ENCODE measurements around the gene COX11.

COX11 gene, protein sequence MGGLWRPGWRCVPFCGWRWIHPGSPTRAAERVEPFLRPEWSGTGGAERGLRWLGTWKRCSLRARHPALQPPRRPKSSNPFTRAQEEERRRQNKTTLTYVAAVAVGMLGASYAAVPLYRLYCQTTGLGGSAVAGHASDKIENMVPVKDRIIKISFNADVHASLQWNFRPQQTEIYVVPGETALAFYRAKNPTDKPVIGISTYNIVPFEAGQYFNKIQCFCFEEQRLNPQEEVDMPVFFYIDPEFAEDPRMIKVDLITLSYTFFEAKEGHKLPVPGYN

DNA sequence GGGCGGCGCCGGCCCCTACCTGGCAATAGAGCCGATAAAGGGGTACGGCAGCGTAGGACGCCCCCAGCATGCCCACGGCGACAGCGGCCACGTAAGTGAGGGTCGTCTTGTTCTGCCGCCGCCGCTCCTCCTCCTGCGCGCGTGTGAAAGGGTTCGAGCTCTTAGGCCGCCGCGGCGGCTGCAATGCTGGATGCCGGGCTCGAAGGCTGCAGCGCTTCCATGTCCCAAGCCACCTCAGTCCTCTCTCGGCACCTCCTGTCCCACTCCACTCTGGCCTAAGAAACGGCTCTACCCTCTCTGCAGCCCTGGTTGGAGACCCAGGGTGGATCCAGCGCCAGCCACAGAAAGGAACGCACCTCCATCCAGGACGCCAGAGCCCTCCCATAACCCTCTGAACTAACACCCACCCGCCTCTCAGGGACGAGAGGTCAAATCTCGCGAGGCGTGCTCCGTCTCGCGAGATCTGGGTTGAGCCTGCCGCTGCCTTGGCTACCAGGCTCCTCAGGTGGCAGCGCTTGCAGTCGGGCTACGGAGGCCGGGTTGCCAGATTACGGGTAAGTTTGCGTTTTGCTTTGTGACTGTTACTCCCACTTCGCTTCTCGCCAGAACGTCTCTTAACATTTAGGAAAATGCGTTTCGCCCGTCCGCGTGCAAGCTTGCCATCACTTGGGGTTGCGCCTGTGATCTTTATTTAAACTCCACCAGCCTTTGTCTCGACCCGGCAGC lies at the start of gene COX11, which contains the start of gene STXBP4:
COX11 (minus strand) TSS at position 393 of the 726 bp plus-strand sequence; CDS start at position 385, 8 bp downstream.
STXBP4 (plus strand) TSS at position 504 of the 726 bp plus-strand sequence. CDS start 17,455 bp downstream, outside the sequence.
- peak; percentile 89 to 93 for DNase-seq

DNA sequence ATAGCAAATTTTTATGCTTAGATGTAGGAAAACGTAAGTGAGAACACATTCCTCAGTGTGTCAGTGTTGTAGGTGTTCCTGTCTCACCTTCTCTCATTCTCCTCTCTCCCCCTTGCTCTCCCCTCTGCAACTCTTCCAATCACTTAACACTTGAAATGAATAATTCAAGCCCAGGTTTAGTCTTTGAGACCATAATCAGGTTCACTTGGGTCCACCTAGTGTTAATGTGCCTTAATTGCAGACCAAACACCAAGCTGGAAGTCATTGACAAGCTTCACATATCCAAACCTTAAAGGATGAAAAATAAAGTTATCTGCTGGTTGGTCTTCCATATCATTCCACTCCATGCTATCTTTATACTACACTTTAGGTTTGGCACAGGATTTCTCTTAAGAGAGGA lies 37.1 kb upstream of the COX11 start:
- DNase-seq = no peak

DNA sequence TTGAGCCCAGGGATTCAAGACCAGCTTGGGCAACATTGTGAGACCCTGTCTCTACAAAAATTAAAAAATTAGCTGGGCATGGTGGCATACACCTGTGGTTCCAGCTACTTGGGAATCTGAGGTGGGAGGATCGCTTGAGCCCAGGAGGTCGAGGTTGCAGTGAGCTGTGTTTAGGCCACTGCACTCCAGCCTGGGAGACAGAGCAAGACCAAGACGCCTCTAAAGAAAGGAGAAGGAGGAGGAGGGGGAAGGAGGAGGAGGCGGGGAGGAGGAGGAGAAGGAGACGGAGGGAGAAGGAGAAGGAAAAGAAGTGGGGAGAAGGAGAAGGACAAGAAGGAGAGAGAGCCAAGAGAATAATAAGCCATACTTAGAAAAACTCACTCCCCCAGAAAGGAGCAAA lies 36.0 kb upstream of the COX11 start:
- no peak for DNase-seq

DNA sequence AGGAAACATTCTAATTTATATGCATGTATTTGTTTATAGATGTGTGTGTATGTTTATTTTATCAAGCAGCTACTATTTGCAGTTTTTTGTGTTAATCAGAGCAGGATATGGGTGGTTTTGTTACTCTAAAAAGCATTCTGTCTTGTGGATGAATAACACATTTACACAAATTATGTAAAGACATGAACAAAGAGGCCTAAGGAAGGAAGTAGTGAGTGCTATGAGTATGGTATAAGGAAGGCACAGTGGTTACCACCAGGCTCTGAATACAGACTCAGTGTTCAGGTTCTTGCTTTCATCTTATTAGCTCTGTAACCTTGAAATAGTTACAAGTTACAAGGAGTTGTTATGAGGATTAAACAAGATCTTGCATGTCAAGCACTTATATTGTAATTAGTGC lies 34.0 kb upstream of the COX11 start:
- no peak for DNase-seq

DNA sequence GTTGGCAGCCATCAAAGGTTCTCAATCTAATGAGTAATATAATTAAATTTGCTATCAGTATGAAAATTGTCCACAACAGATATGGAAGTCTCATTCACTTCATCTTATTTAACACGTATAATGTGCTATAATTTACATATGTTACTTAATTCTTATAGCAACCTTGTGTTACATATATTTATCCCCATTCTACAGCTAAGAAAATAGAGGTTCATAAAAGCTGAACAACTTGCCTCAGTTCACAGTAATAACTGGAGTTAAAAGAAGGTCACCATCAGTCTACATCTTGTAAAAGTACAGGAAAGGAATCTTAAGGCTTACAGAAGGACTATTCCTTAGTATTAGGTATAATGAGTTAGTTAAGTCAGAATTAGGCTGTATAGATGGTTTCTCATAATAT lies 28.0 kb upstream of the COX11 start:
- DNase-seq = no peak

DNA sequence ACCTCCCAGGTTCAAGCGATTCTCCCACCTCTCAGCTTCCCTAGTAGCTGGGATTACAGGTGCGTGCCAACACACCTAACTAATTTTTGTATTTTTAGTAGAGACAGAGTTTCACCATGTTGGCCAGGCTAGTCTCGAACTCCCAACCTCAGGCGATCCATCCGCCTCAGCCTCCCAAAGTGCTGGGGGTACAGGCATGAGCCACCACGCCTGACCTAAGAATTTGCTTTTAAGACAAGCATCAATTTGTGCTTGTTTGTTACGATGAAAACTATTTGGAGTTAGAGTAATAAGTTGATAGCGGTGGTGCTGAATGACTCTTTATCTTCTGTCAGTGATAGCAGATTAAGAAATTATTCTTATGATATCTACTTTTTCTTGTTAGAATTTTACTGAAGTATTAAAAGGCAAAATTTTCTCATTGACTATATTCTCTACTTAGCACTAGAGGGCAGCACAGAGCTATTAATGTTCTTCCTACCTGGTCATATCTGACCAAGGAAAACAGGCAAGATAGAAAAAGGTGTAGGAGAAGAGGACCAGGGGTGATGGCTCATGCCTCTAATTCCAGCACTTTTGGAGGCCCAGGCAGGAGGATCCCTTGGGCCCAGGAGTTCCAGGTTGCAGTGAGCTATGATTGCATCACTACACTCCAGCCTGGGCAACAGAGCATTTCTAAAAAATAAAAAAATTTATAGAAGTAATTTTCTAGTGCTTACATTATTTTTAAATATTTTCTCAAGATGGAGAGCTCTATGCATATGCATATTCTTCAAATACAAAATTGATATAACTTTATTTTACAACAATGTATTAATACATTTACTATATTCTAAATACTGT lies 24.6 kb upstream of the COX11 start:
- peak; percentile 6 to 8 for DNase-seq

DNA sequence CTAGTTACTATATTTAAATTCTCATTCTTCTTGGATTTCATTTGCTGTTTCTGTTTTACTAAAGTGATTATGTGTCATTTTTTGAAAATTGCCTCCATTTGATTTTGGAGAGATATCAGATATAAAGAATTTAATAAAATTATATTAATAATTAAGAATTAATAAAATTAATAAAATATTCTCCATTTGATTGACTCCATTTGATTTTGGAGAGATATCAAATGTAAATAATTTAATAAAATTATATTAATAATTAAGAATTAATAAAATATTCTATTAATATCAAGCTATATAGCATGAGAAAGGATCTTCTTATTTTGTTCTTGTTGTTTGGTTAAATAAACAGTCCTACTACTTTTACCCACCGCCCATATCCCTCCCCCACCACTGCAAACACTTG lies 23.1 kb upstream of the COX11 start:
- no peak for DNase-seq

DNA sequence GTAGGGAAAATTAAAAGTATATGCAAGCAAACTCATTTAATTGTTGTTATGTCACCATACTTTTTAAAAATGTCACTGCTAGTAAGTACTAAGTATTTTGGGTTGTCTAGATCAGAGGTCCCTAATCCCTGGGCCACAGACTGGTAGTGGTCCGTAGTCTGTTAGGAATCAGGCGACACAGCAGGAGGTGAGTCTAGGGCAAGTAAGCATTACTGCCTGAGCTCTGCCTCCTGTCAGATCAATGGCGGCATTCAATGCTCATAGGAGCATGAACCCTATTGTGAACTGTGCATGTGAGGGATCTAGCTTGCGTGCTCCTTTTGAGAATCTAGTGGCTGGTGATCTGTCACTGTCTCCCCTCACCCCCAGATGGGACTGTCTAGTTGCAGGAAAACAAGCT lies 21.7 kb upstream of the COX11 start:
- DNase-seq = no peak

DNA sequence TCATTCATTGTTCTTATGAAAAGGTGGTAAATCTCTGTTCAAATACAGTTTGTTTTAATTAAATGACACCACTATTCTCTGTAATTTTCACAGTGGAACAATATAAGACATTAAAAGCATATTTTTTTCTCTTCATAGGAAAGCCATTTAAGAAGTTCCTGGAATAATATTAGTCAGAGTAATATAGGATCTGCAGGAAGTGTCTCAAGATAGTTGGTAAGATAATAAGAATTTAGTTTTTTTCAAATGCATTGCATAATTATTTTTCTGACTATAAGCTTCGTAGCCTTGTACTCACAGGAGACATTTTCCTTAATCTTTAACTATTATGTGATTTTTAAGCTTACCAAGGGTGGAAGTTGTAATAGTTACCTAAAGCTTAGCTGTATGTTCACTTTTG lies 17.0 kb upstream of the COX11 start:
- DNase-seq = no peak

DNA sequence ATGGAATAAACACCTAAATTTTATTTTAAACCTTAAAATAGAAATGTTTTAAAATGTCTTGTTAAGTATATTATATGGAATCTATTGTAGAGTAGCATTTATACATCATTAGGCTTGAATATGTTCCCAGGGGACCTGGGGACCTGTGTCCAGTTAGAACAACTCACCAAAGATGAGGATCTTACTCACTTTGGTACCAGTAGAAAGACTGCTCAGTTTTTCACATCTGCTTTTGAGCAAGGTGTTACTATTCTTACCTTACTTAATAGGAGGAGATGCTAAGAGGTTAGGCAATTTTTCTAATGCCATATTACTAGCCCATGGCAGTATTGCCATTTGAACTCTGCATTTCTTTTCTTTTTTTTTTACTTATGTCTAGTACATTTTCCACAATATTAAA lies 14.8 kb upstream of the COX11 start:
- no peak for DNase-seq

DNA sequence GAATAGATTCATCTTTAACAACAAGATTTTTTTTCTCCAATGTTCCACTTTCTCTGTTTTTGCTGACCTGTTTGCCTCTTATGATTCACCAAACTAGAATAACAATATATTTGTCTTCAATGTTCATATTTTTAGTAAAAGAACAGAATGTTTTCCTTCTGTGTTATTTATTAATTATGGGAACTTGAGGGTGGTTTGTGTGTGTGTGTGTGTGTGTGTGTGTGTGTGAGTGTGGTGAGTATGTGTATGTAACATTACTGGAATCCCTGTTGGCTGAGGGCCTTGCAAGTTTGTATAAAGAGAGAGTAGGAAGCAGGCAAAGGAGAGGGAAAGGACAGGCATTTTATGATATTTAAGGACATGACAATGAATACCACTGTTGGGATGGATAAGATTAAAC lies 13.9 kb upstream of the COX11 start:
- no peak for DNase-seq

DNA sequence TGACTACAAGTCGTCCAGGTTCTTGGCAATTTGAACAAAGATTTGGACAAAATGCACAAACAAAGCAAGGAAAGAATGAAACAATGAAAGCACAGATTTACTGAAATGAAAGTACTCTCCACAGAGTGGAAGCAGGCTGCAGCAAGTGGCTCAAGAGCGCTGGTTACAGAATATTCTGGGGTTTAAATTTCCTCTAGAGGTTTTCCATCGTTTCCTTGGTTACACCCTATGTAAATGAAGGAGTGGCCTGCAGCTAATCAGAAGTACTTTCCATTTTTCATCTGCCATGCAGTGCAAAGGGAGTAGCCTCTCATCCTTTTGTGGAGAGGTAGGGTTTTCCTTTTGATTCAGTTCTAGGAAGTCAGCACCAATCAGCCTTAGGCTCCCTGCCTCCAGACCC lies 11.9 kb upstream of the COX11 start:
- no peak for DNase-seq

DNA sequence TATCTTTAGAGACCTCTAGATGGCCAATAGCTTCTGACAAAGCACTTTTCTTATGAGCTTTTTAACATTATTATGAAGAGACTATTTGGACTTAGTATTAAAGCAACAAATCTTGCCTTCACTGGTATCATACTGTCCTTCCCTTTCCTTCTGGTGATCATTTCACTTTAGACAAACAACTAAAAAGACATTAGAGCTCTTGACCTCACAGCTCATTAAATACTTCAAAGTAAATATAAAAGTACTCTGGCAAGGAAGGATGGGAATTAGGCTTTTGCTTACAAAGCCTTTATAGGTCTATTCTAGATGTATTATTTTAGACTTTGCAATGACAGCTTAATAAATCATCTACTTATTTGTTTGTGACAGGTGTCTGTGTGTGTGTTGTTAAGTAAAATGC lies 11.2 kb upstream of the COX11 start:
- no peak for DNase-seq

DNA sequence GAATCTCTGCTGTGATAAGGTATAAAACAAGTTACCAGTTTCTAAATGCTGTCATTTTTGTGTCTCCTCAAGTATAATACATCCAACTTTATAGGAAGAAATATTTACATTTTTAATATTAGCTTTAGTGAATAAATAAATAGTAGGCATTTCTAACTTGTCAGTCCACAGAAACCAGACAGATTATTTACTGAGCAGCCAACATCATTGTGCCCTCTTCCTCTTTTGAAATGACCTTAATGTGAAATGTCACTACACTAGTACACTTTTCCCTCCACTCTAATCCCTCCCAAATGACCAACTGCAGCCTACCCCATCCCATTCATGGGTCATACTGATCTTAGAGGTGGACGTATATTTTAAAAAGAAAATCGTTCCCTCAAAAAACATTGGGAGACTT lies 9.3 kb upstream of the COX11 start:
- no peak for DNase-seq

DNA sequence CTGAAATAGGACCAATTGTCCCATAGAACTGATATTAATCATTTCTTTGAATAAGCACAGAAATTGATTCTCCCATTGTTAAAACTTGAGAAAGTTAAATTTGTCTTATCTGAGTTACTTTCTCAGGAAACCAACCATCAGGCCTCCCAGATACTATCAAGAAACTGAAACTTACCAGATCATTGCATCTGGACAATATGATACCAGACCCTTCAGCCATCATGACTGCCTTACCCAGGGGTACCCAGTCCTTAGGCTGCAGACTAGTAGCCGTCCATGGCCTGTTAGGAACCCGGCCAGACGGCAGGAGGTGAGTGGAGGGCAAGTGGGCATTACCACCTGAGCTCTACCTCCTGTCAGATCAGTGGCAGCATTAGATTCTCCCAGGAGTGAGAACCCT lies 7.9 kb upstream of the COX11 start:
- no peak for DNase-seq

DNA sequence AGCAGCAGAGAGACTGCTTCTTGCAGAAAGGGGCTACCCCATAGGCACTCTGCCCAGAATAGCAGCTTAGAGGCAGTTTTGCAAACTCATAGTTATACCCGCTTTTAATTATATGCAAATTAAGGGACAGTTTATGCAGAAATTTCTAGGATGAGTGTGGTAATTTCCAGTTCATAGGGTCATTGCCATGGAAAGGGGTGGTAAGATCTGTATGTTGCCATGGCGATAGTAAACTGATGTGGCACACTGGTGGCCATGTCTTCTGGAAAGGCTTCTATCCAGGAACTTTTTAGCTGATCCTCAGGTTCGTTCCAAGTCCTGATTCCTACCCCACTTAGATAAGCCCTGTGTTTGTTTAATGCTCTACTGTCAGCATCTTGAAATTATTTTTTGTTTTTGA lies 6.3 kb upstream of the COX11 start:
- no peak for DNase-seq

DNA sequence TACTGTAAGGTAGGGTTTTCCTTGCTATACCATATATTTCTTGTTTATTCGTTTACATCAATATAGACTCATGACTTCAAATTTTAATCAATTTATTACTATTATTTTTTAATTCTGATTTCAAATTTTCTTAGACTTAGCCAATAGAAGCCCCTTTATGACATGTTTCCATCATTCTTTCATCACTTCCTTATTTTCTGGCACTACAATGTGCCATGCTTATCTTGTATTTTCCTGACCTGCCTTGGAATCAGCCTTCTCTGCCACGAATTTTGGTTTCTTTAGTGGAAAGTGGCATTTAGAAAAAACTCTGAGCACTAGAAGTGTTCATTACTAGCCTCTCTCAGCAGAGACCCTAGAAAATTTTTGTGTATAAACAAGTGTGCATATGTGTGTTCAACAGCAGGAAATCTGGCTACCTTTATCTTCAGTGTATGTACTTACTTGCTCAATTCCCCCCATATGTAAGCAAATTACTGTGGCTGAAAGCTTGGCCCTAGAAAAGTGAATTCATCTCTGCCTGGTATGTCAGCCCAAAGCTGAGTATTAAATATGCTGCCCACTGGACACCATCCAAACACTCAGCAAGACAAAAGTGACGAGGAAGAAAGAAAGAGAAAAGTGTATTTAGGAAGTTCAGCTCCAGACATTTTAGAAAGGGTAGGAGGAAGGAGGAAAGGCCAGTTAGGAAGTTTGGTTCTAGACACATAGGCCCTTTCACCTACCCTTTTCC lies 4.1 kb upstream of the COX11 start:
- DNase-seq = no peak

DNA sequence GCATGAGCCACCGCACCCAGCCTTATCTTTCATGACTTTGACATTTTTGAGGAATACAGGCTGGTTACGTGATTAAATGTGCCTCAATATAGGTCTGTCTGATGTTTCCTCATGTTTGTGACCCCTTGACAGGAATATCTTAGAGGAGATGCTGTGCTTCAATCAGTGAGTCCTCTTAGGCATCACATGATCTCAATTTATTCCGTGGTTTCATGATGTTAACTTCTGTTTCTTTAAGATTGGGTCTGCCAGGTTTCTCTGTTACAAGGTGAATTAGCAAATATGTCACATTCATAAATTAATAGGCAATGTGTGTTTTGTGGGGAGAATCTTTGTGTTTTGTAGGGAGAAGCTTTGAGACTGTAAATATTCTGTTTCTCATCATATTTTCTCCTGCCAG lies 3.4 kb upstream of the COX11 start:
- no peak for DNase-seq

DNA sequence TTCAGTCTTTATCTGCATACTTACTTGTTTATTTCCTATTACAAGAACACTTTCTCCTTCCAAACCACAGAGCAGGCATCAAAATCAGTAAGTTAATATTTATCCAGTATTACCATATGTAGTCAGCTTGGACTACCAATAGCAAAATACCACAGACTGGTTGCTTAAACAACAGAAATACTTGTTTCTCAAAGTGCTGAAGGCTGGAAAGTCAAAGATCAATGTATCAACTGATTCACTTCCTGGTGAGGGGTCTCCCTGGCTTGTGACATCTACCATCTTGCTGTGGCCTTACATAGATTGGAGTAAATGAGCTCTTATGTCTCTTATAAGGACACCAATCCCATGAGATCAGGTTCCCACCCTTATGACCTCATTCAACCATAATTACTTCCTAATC lies 2.7 kb upstream of the COX11 start:
- DNase-seq = no peak

DNA sequence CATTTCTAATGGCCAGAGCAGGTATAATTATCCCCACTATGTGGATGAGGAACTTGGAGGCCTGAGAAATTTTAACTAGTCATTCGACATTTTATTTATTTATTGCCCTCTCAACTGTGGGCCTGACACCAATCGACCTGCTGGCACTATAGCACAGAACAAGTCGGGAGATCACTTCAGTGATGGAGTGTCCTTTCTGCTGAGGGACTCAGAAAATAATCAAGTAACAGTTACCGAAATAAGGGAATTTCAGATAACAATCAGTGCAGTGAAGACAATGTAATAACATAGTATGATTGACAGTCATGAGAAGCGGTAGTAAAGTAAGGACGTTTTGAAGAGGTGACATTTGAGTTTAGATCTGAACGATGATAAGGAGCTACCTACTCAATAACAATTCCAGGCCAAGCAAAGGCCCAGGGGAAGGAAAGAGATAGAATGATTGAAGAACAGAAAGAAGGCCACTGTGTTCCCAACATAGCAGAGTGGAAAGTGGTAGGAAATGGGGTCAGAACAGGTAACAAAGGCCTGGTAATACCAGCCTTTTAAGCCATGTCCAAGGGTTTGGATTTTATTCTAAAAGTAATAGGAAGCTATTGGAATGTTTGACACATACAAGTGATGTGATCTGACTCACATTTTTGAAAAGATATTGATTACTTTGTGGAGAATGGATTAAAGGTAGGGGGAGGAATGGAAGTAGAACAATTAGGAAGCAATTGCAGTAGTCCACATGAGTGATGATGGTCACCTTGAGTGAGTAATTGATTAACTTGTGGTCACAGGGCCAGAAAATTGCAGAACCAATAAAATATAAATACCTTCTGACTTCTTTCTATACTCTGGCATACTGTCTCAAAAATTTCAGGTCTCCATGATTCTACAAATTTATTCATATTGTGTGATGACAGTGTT lies 1.5 kb upstream of the COX11 start:
- DNase-seq = no peak

DNA sequence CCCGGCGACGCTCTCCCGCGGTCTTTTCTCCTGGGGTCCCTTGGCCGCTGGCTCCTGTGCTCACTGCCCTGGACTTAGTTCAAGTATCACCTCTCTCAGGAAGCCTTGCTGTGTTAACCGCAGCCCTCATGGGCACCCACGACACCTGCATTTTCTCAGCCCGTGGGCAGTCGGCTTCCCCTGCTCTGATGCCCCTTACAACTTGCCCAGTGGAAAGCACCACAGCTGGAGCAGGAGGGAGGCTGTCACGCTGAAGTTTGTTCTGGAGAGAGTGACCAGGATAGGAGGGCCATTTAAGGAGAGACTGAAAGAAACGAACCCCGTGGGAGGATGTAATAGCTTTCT lies 506 bp upstream of the COX11 start:
- DNase-seq = peak in 1 of 2 donors; percentile 19

All from activated CD4-positive, alpha-beta T cell treated with anti-CD3 and anti-CD28 coated beads for 4 hours (primary cell).